Stomach (tissue), 9 donors: ENCODE measurements around the gene SNX9. TPM values are rescaled to one million over a fixed set of nuclear protein-coding genes. Genes with fewer than 3 reads are reported as not detected.

Experiments
- DNase-seq, 2 donors: peaks; one replicate each; pipeline versions ENCODE4 v3.0.0 to v3.0.0-alpha.2; 2013 to 2019
- H3K27ac ChIP-seq, 5 donors: fragments of 200-600 bp in 4 of 5; sonication (generic) in 4 of 5; one replicate each; pipeline ENCODE4 v1.5.1; 2013 to 2019; ENCODE audit warnings: mild to moderate bottlenecking in 1 of 5, moderate library complexity in 1 of 5
- H3K27me3 ChIP-seq, 3 donors: fragments of 200-600 bp; sonication (generic); one replicate each; pipeline ENCODE4 v1.5.1; 2017 to 2019; ENCODE audit warnings: mixed run types in 1 of 3
- H3K36me3 ChIP-seq, 4 donors: fragments of 200-600 bp; sonication (generic); 1 replicate in 3 of 4; 2 replicates in 1 of 4; pipeline ENCODE4 v1.5.1; 2016 to 2019
- H3K4me1 ChIP-seq, 4 donors: fragments of 200-600 bp; sonication (generic); one replicate each; pipeline ENCODE4 v1.5.1; 2016 to 2019
- H3K4me3 ChIP-seq, 4 donors: fragments of 200-600 bp; sonication (generic) in 3 of 4; one replicate each; pipeline ENCODE4 v1.5.1; 2016 to 2019; ENCODE audit warnings: mild to moderate bottlenecking in 1 of 4
- H3K9me3 ChIP-seq, 4 donors: fragments of 200-600 bp; sonication (generic); one replicate each; pipeline ENCODE4 v1.5.1; 2016 to 2019
- CTCF ChIP-seq, 7 experiments: fragments of 450-650 bp in 4 of 7; fragments of 200-600 bp in 3 of 7; sonication (generic) in 3 of 7; IDR thresholded peaks; one replicate each; pipeline ENCODE4 v1.5.1; 2016 to 2019; ENCODE audit warnings: antibody characterized with exemption in 7 of 7, control low read depth in 2 of 7, mild to moderate bottlenecking in 1 of 7
- EP300 ChIP-seq: sonication (generic); formaldehyde crosslinking; IDR thresholded peaks from one replicate; pipeline ENCODE4 v1.6.1; 2017; ENCODE audit warnings: antibody characterized with exemption
- POLR2A ChIP-seq, 4 donors: fragments of 450-650 bp; IDR thresholded peaks; one replicate each; pipeline ENCODE4 v1.6.1; 2016; ENCODE audit warnings: antibody characterized with exemption in 4 of 4, control low read depth in 2 of 4, mild to moderate bottlenecking in 1 of 4, moderate library complexity in 1 of 4
- POLR2AphosphoS5 ChIP-seq, 3 donors: sonication (generic); formaldehyde crosslinking; IDR thresholded peaks; one replicate each; pipeline ENCODE4 v1.6.1; 2016; ENCODE audit warnings: antibody characterized with exemption in 3 of 3
- WGBS, 5 donors: extraction: QIAGEN DNeasy Blood & Tissue Kit in 3 of 5; methylation state at CpG; one replicate each; pipeline versions ENCODE4 v1.1.5 to v1.1.7; 2013 to 2018; 5-methylcytosine and 5-hydroxymethylcytosine counted together
- intact Hi-C: fragments of 100-400 bp; cut with DNase I; formaldehyde crosslinking; loops from one replicate; pipeline ENCODE4 v1.15.1; 2023; ENCODE audit warnings: low total_unique reads
- polyA plus RNA-seq, 3 donors: library from polyadenylated mRNA; stranded (reverse); fragments of 200-250 nt; gene quantifications; one replicate each; pipeline ENCODE4 v1.2.3, GENCODE V29; 2013
- total RNA-seq, 5 donors: library from RNA; depleted of rRNA; stranded (reverse); fragments of >200 nt; gene quantifications; one replicate each; pipeline versions ENCODE4 v1.1.0 to v1.2.3, GENCODE V29; 2014 to 2016
- donor health status: healthy with polysubstance abuse.
- donor health status: Bipolar disorder and iron deficiency.
- donor health status: healthy.

The SNX9 gene
- total and polyA plus RNA-seq, 8 donors = 21.4 to 58.7 (median 38.7) TPM

- 87 to 93% (median 90%) methylated on average over 6 to 10 of the region's 10 CpGs for WGBS, 5 donors
- intact Hi-C loops = loop anchor here (10.0 kb wide), 1 partner anchor 88 kb away; no protein-coding TSS in a partner anchor
- Histone ChIP-seq H3K27ac (no peak overlapping the region), H3K36me3 (no peaks in the 10 kb centered on the region), H3K4me3 (no peak overlapping the region), H3K9me3 (no peaks in the 10 kb centered on the region), H3K4me1 (peaks cover 0 to 22% (median 14%) of the 10 kb centered on the region in 4 donors), H3K27me3 (no peaks in the 10 kb centered on the region)
- DNase-seq = no peak
- no peak for TF ChIP-seq EP300
- no peak for TF ChIP-seq POLR2AphosphoS5 (IDR thresholded peaks at IDR 0.05)
- no peak for TF ChIP-seq CTCF (IDR thresholded peaks at IDR 0.05)
- TF ChIP-seq POLR2A (IDR thresholded peaks at IDR 0.05) = no peak
Measured at GRCh38 chr6:157977176-157977804, 154.2 kb downstream of the SNX9 start.

- H3K27me3 ChIP-seq = no peaks in the 10 kb centered on the region
- intact Hi-C loops = loop anchor here (10.0 kb wide), 1 partner anchor 87 kb away; no protein-coding TSS in a partner anchor
- WGBS, 5 donors = 80 to 92% (median 88%) methylated on average over 14 to 16 of the region's 16 CpGs
- no peak for DNase-seq
- no peaks in the 10 kb centered on the region for H3K36me3 ChIP-seq
- no peak for TF ChIP-seq POLR2A (IDR thresholded peaks at IDR 0.05)
- TF ChIP-seq CTCF (IDR thresholded peaks at IDR 0.05) = no peak
- TF ChIP-seq EP300 = no peak
- H3K4me1 ChIP-seq = peaks cover 6 to 31% (median 22%) of the 10 kb centered on the region in 4 donors
- H3K9me3 ChIP-seq = no peaks in the 10 kb centered on the region
- no peak overlapping the region for H3K27ac ChIP-seq
- H3K4me3 ChIP-seq = no peak overlapping the region
Measured at GRCh38 chr6:157978021-157978783, 155.2 kb downstream of the SNX9 start.

- peak overlapping the region in 4 of 5 donors; percentile 84 to 92 (median 91) for H3K27ac ChIP-seq
- H3K4me1 ChIP-seq = peaks cover 23 to 46% (median 33%) of the 10 kb centered on the region in 4 donors
- no peaks in the 10 kb centered on the region for H3K36me3 ChIP-seq
- peak overlapping the region; percentile 61 to 95 (median 85) for H3K4me3 ChIP-seq
- H3K9me3 ChIP-seq = no peaks in the 10 kb centered on the region
- DNase-seq = peak in 1 of 2 donors; percentile 65
- intact Hi-C loops = no loop called here
- TF ChIP-seq POLR2AphosphoS5 (IDR thresholded peaks at IDR 0.05) = no peak
- no peak for TF ChIP-seq CTCF (IDR thresholded peaks at IDR 0.05)
- TF ChIP-seq EP300 = no peak
- TF ChIP-seq POLR2A (IDR thresholded peaks at IDR 0.05) = no peak
- H3K27me3 ChIP-seq = no peaks in the 10 kb centered on the region
- WGBS, 5 donors = 44 to 59% (median 48%) methylated on average over 13 to 19 of the region's 19 CpGs
Measured at GRCh38 chr6:157980288-157981131, 157.5 kb downstream of the SNX9 start.

- TF ChIP-seq EP300 (no peak), CTCF (IDR thresholded peaks at IDR 0.05) (no peak), POLR2AphosphoS5 (IDR thresholded peaks at IDR 0.05) (no peak), POLR2A (IDR thresholded peaks at IDR 0.05) (no peak)
- Histone ChIP-seq H3K9me3 (no peaks in the 10 kb centered on the region), H3K4me3 (peak overlapping the region; percentile 61 to 95 (median 85)), H3K27me3 (no peaks in the 10 kb centered on the region), H3K4me1 (peaks cover 29 to 52% (median 37%) of the 10 kb centered on the region in 4 donors), H3K27ac (peak overlapping the region; percentile 82 to 92 (median 91)), H3K36me3 (no peaks in the 10 kb centered on the region)
- no peak for DNase-seq
- 4 to 10% (median 6%) methylated on average over 16 to 24 of the region's 24 CpGs for WGBS, 5 donors
- intact Hi-C loops = no loop called here
Measured at GRCh38 chr6:157981132-157981394, 158.0 kb downstream of the SNX9 start.
